K562 (cell line): ENCODE measurements around the gene PPP1R15A. TPM values are rescaled to one million over a fixed set of nuclear protein-coding genes. Genes with fewer than 3 reads are reported as not detected.

Source experiments
- BCOR ChIP-seq: fragments of 450-650 bp; IDR thresholded peaks from 2 replicates; pipeline ENCODE4 v1.6.1; 2016
- CBFA2T3 ChIP-seq: fragments of 450-650 bp; IDR thresholded peaks from 2 replicates; pipeline ENCODE4 v1.6.1; 2017
- KAT8 ChIP-seq: fragments of 450-650 bp; IDR thresholded peaks from 2 replicates; pipeline ENCODE4 v1.6.1; 2016; ENCODE audit warnings: low read depth, mild to moderate bottlenecking
- MAFK ChIP-seq: IDR thresholded peaks from 2 replicates; pipeline ENCODE4 v1.6.1; 2011; ENCODE audit warnings: low read length, improper control_type of control experiment
- NR2C2 ChIP-seq, 2 experiments: fragments of 200-800 bp in 1 of 2; sonication (Bioruptor generic) in 1 of 2; sonication (generic) in 1 of 2; formaldehyde crosslinking in 1 of 2; IDR thresholded peaks; 2 replicates each; pipeline versions ENCODE4 v1.6.1 to v1.8.0; 2016 to 2022; ENCODE audit warnings: mild to moderate bottlenecking in 1 of 2, missing compliant biosample characterization in 1 of 2, missing genetic modification characterization in 1 of 2, missing genetic modification reagents in 1 of 2
- POLR2A ChIP-seq: fragments of 450-650 bp; conservative IDR thresholded peaks from 2 replicates; pipeline ENCODE4 v1.6.1; 2016
- RHOXF2B ChIP-seq: fragments of 250-450 bp; sonication (Bioruptor Pico); conservative IDR thresholded peaks from 2 replicates; pipeline ENCODE4 v1.5.1; 2021
- SMAD4 ChIP-seq: fragments of 250-450 bp; sonication (Bioruptor Pico); conservative IDR thresholded peaks from 2 replicates; pipeline ENCODE4 v1.8.0; 2021; ENCODE audit warnings: inconsistent platforms, mild to moderate bottlenecking, moderate library complexity
- SP1 ChIP-seq: sonication (generic); formaldehyde crosslinking; IDR thresholded peaks from 2 replicates; pipeline ENCODE4 v1.8.1; 2022; ENCODE audit warnings: mild to moderate bottlenecking, missing genetic modification reagents
- TBL1XR1 ChIP-seq, 2 experiments: IDR thresholded peaks; 2 replicates each; pipeline ENCODE4 v1.6.1; 2012; ENCODE audit warnings: improper control_type of control experiment in 2 of 2, low read length in 2 of 2, mild to moderate bottlenecking in 1 of 2
- THAP12 ChIP-seq: fragments of 250-450 bp; sonication (Bioruptor Pico); IDR thresholded peaks from 2 replicates; pipeline ENCODE4 v1.9.0; 2021; ENCODE audit warnings: mild to moderate bottlenecking, inconsistent platforms
- ZBTB7A ChIP-seq: IDR thresholded peaks from 2 replicates; pipeline ENCODE4 v1.6.1; 2011; ENCODE audit warnings: low read depth, mild to moderate bottlenecking, low read length, moderate library complexity, borderline replicate concordance; ENCODE audit not compliant: control insufficient read depth
- ZNF347 ChIP-seq: fragments of 450-650 bp; formaldehyde crosslinking; IDR thresholded peaks from 2 replicates; pipeline ENCODE4 v1.4.0; 2020; ENCODE audit warnings: low read depth, mild to moderate bottlenecking, moderate library complexity
- ZNF41 ChIP-seq: fragments of 250-450 bp; sonication (Bioruptor Pico); conservative IDR thresholded peaks from 2 replicates; pipeline ENCODE4 v1.4.0; 2020; ENCODE audit warnings: mild to moderate bottlenecking
- ZNF780A ChIP-seq: fragments of 250-450 bp; sonication (Bioruptor Pico); IDR thresholded peaks from 2 replicates; pipeline ENCODE4 v1.5.0; 2021; ENCODE audit warnings: mild to moderate bottlenecking
- polyA plus RNA-seq, 8 experiments: library from polyadenylated mRNA; depleted of rRNA in 4 of 8; stranded (reverse) in 5 of 8; unstranded in 3 of 8; fragments of >200 nt; fragmentation: Nextera tagmentation in 2 of 8; fragmentation: Illumina TruSeq in 1 of 8; extraction: Ambion mirVana in 2 of 8; extraction: Trizol in 1 of 8; gene quantifications; 2 replicates each; pipeline versions ENCODE4 v1.2.1 to v1.2.3, GENCODE V29; 2011 to 2014; ENCODE audit warnings: inconsistent platforms in 1 of 8, missing spikeins in 1 of 8
- total RNA-seq, 7 experiments: library from RNA; depleted of rRNA in 6 of 7; stranded (reverse); fragments of >200 nt in 6 of 7; fragmentation: Illumina TruSeq in 2 of 7; extraction: Trizol in 2 of 7; gene quantifications; 2 replicates each; pipeline versions ENCODE4 v1.2.1 to v1.2.3, GENCODE V29; 2011 to 2021; ENCODE audit warnings: low replicate concordance in 1 of 7
- TF ChIP-seq, protein P1 (sequence below): fragments of 450-650 bp; IDR thresholded peaks from 2 replicates; pipeline ENCODE4 v1.6.1; 2016; ENCODE audit warnings: low read depth, mild to moderate bottlenecking, moderate library complexity
- TF ChIP-seq, protein P2 (sequence below): sonication (generic); formaldehyde crosslinking; IDR thresholded peaks from 2 replicates; pipeline ENCODE4 v1.8.0; 2022; ENCODE audit warnings: mild to moderate bottlenecking, missing genetic modification reagents
- TF ChIP-seq, protein P3 (sequence below): IDR thresholded peaks from 3 replicates; pipeline ENCODE4 v1.6.1; 2011; ENCODE audit warnings: borderline replicate concordance, mild to moderate bottlenecking; ENCODE audit not compliant: insufficient read length, insufficient read depth

PPP1R15A gene
- total and polyA plus RNA-seq, 9 of the 15 experiments (the other 6 are each of a cell fraction or from before 2014, with no cell fraction given) = 0.42 to 73.7 (median 44.0) TPM

DNA sequence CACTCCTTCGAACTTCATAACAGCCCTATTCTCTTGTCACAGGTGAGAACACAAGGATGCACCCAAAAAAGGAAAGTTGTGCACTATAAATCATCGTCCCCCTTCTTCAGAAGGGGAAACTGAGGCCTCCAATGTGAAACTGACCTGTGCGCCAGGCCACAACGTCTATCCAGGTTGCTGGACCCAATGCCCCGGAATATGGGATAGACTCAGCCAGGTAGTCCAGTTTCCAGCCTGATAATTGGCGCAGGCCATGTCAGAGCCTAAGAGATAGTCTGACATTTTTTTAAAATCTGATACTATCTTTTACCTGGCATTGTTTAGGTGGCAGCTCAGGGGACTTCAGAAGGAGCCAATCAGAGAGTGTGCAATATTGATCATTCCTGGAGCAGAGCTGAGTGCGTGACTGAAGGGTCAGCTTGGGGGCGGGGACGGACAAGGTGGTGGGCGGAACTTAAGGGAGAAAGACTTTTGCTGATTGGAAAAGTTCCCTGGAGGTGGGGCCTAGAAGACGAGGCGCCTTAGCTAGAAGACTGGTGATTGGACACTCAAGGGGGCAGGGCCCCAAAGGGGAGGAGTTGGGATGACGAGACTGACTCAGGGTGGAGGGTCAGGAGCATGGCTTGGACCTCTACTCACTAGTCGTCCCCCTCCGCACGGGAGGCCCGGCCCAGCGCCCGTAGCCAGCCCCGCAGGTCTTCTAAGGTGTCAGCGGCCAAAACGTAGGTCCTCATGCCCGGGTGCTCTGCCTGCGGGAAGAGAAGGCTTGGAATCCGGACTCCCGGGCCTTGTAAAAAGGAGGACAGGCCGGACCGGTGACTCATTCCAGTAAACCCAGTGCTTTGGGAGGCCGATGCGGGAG, 12.3 kb upstream of the PPP1R15A start (continued):
- peak; percentile 44; the same call in 1 of the 2 replicates for TF ChIP-seq THAP12 (CRISPR knock-in tag)
- TF ChIP-seq, protein P1, sequence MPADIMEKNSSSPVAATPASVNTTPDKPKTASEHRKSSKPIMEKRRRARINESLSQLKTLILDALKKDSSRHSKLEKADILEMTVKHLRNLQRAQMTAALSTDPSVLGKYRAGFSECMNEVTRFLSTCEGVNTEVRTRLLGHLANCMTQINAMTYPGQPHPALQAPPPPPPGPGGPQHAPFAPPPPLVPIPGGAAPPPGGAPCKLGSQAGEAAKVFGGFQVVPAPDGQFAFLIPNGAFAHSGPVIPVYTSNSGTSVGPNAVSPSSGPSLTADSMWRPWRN = no peak
- TF ChIP-seq ZNF780A (CRISPR knock-in tag) = no peak
- TF ChIP-seq ZNF347 (CRISPR knock-in tag) = no peak
- TF ChIP-seq MAFK = peak; percentile 6; the same call in 1 of the 2 replicates
- TF ChIP-seq, protein P2, sequence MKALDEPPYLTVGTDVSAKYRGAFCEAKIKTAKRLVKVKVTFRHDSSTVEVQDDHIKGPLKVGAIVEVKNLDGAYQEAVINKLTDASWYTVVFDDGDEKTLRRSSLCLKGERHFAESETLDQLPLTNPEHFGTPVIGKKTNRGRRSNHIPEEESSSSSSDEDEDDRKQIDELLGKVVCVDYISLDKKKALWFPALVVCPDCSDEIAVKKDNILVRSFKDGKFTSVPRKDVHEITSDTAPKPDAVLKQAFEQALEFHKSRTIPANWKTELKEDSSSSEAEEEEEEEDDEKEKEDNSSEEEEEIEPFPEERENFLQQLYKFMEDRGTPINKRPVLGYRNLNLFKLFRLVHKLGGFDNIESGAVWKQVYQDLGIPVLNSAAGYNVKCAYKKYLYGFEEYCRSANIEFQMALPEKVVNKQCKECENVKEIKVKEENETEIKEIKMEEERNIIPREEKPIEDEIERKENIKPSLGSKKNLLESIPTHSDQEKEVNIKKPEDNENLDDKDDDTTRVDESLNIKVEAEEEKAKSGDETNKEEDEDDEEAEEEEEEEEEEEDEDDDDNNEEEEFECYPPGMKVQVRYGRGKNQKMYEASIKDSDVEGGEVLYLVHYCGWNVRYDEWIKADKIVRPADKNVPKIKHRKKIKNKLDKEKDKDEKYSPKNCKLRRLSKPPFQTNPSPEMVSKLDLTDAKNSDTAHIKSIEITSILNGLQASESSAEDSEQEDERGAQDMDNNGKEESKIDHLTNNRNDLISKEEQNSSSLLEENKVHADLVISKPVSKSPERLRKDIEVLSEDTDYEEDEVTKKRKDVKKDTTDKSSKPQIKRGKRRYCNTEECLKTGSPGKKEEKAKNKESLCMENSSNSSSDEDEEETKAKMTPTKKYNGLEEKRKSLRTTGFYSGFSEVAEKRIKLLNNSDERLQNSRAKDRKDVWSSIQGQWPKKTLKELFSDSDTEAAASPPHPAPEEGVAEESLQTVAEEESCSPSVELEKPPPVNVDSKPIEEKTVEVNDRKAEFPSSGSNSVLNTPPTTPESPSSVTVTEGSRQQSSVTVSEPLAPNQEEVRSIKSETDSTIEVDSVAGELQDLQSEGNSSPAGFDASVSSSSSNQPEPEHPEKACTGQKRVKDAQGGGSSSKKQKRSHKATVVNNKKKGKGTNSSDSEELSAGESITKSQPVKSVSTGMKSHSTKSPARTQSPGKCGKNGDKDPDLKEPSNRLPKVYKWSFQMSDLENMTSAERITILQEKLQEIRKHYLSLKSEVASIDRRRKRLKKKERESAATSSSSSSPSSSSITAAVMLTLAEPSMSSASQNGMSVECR (CRISPR knock-in tag) = peak; percentile 35
- no peak for TF ChIP-seq NR2C2 (CRISPR knock-in tag; IDR thresholded peaks at IDR 0.05)
- TF ChIP-seq NR2C2 (tag; IDR thresholded peaks at IDR 0.05) = peak; percentile 77
- no peak for TF ChIP-seq CBFA2T3
- peak; percentile 85 for TF ChIP-seq SP1 (CRISPR knock-in tag)
- TF ChIP-seq KAT8 = no peak
- TF ChIP-seq ZNF41 (CRISPR knock-in tag) = no peak
- TF ChIP-seq ZBTB7A = peak; percentile 30; the same call in 1 of the 2 replicates
- peak; percentile 77 for TF ChIP-seq POLR2A
- TF ChIP-seq, protein P3, sequence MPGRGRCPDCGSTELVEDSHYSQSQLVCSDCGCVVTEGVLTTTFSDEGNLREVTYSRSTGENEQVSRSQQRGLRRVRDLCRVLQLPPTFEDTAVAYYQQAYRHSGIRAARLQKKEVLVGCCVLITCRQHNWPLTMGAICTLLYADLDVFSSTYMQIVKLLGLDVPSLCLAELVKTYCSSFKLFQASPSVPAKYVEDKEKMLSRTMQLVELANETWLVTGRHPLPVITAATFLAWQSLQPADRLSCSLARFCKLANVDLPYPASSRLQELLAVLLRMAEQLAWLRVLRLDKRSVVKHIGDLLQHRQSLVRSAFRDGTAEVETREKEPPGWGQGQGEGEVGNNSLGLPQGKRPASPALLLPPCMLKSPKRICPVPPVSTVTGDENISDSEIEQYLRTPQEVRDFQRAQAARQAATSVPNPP = no peak
- no peak for TF ChIP-seq RHOXF2B (CRISPR knock-in tag)
- 0 out of 2 replicates have a peak, but pooled peaks have one; percentile 16 for TF ChIP-seq BCOR
- TF ChIP-seq SMAD4 (CRISPR knock-in tag) = 0 out of 2 replicates have a peak, but pooled peaks have one; percentile 9
- TF ChIP-seq TBL1XR1 (IDR thresholded peaks at IDR 0.05; ENCODE audit: low read length in 2 of 2) = 0 out of 4 replicates have a peak, but pooled peaks of 1 of the 2 experiments have one; percentile 36
